ENCODE measurements around the gene TAX1BP3.

The TAX1BP3 gene

DNA sequence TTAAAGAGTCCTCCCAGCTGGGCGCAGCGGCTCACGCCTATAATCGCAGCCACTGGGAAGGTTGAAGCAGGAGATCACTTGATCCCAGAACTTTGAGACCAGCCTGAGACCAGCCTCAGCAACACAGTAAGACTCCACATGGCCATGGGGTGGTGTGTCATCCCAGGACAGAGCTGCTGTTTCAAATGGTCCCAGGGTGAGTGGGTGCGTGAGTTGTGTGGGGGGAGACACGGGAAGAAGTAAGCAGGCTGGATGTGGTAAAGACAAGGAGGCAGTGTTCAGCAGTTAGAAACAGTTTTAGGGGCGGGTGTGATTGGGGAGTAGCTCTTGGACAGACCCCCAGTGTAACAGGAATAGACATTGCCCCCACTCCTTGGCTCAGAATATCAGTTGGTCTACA lies 36.1 kb downstream of the TAX1BP3 start:
- H3K9me3 ChIP-seq (ENCODE audit: control insufficient read depth in 1 of 2, low read length in 2 of 2) = no peaks in the 10 kb centered on the region
- H3K27ac ChIP-seq (ENCODE audit: low read depth, low read length) = no peak overlapping the region
- H3K9ac ChIP-seq (ENCODE audit: low read depth in 1 of 2, low read length in 2 of 2) = no peak overlapping the region
- no peak overlapping the region for H3K4me3 ChIP-seq (ENCODE audit: low read depth in 1 of 2, low read length in 2 of 2)
- peaks cover 0 to 7% of the 10 kb centered on the region in 2 donors for H3K4me1 ChIP-seq (ENCODE audit: control insufficient read depth in 1 of 2, insufficient read depth in 2 of 2, low read length in 2 of 2)
- H3K27me3 ChIP-seq (ENCODE audit: control insufficient read depth in 1 of 2, insufficient read depth in 2 of 2, low read length in 2 of 2) = no peaks in the 10 kb centered on the region
- peaks cover 17 to 37% of the 10 kb centered on the region in 2 donors for H3K36me3 ChIP-seq (ENCODE audit: control insufficient read depth in 1 of 2, insufficient read depth in 2 of 2, low read length in 2 of 2)

DNA sequence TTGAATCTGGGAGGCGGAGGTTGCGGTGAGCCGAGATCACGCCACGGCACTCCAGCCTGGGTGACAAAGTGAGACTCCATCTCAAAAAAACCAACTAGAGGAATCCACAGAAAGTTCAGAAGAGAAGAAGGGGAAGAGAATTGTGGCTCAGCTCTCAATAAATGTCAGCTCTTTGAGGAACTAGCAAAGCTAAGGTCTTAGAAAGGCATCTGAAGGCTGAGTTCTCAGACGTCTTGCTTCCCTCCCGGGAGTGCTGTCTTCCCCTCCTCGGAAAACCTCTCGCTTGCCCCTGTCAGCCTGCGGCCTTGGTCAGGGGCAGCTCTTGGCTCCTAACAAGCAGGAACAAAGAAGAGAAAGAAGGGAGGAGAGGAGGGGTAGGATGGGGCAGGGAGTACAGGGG lies 37.6 kb downstream of the TAX1BP3 start:
- Histone ChIP-seq H3K4me3 (ENCODE audit: low read depth in 1 of 2, low read length in 2 of 2) (no peak overlapping the region), H3K27me3 (ENCODE audit: control insufficient read depth in 1 of 2, insufficient read depth in 2 of 2, low read length in 2 of 2) (no peaks in the 10 kb centered on the region), H3K9me3 (ENCODE audit: control insufficient read depth in 1 of 2, low read length in 2 of 2) (no peaks in the 10 kb centered on the region), H3K27ac (ENCODE audit: low read depth, low read length) (no peak overlapping the region), H3K4me1 (ENCODE audit: control insufficient read depth in 1 of 2, insufficient read depth in 2 of 2, low read length in 2 of 2) (peaks cover 0 to 5% of the 10 kb centered on the region in 2 donors), H3K36me3 (ENCODE audit: control insufficient read depth in 1 of 2, insufficient read depth in 2 of 2, low read length in 2 of 2) (peaks cover 17 to 43% of the 10 kb centered on the region in 2 donors), H3K9ac (ENCODE audit: low read depth in 1 of 2, low read length in 2 of 2) (no peak overlapping the region)

GRCh38 chr17:3627769-3628167 lies 40.6 kb downstream of the TAX1BP3 start:
- Histone ChIP-seq H3K4me3 (ENCODE audit: low read depth in 1 of 2, low read length in 2 of 2) (no peak overlapping the region), H3K4me1 (ENCODE audit: control insufficient read depth in 1 of 2, insufficient read depth in 2 of 2, low read length in 2 of 2) (no peaks in the 10 kb centered on the region), H3K27ac (ENCODE audit: low read depth, low read length) (no peak overlapping the region), H3K36me3 (ENCODE audit: control insufficient read depth in 1 of 2, insufficient read depth in 2 of 2, low read length in 2 of 2) (peaks cover 35 to 66% of the 10 kb centered on the region in 2 donors), H3K9ac (ENCODE audit: low read depth in 1 of 2, low read length in 2 of 2) (no peak overlapping the region), H3K27me3 (ENCODE audit: control insufficient read depth in 1 of 2, insufficient read depth in 2 of 2, low read length in 2 of 2) (no peaks in the 10 kb centered on the region), H3K9me3 (ENCODE audit: control insufficient read depth in 1 of 2, low read length in 2 of 2) (no peaks in the 10 kb centered on the region)

GRCh38 chr17:3626831-3627768 lies 41.3 kb downstream of the TAX1BP3 start:
- H3K27me3 ChIP-seq (ENCODE audit: control insufficient read depth in 1 of 2, insufficient read depth in 2 of 2, low read length in 2 of 2) = no peaks in the 10 kb centered on the region
- H3K9me3 ChIP-seq (ENCODE audit: control insufficient read depth in 1 of 2, low read length in 2 of 2) = no peaks in the 10 kb centered on the region
- no peak overlapping the region for H3K9ac ChIP-seq (ENCODE audit: low read depth in 1 of 2, low read length in 2 of 2)
- no peak overlapping the region for H3K27ac ChIP-seq (ENCODE audit: low read depth, low read length)
- no peaks in the 10 kb centered on the region for H3K4me1 ChIP-seq (ENCODE audit: control insufficient read depth in 1 of 2, insufficient read depth in 2 of 2, low read length in 2 of 2)
- peaks cover 32 to 67% of the 10 kb centered on the region in 2 donors for H3K36me3 ChIP-seq (ENCODE audit: control insufficient read depth in 1 of 2, insufficient read depth in 2 of 2, low read length in 2 of 2)
- H3K4me3 ChIP-seq (ENCODE audit: low read depth in 1 of 2, low read length in 2 of 2) = no peak overlapping the region

- Histone ChIP-seq H3K27ac (ENCODE audit: low read depth, low read length) (no peak overlapping the region), H3K9me3 (ENCODE audit: control insufficient read depth in 1 of 2, low read length in 2 of 2) (no peaks in the 10 kb centered on the region), H3K4me3 (ENCODE audit: low read depth in 1 of 2, low read length in 2 of 2) (no peak overlapping the region), H3K4me1 (ENCODE audit: control insufficient read depth in 1 of 2, insufficient read depth in 2 of 2, low read length in 2 of 2) (no peaks in the 10 kb centered on the region), H3K9ac (ENCODE audit: low read depth in 1 of 2, low read length in 2 of 2) (no peak overlapping the region), H3K27me3 (ENCODE audit: control insufficient read depth in 1 of 2, insufficient read depth in 2 of 2, low read length in 2 of 2) (no peaks in the 10 kb centered on the region), H3K36me3 (ENCODE audit: control insufficient read depth in 1 of 2, insufficient read depth in 2 of 2, low read length in 2 of 2) (peaks cover 32 to 71% of the 10 kb centered on the region in 2 donors)
These were observed 45.3 kb downstream of the TAX1BP3 start for GRCh38 chr17:3622977-3623594.

GRCh38 chr17:3621146-3621720 lies 47.1 kb downstream of the TAX1BP3 start:
- H3K36me3 ChIP-seq (ENCODE audit: control insufficient read depth in 1 of 2, insufficient read depth in 2 of 2, low read length in 2 of 2) = peaks cover 46 to 73% of the 10 kb centered on the region in 2 donors
- no peak overlapping the region for H3K4me3 ChIP-seq (ENCODE audit: low read depth in 1 of 2, low read length in 2 of 2)
- peaks cover 0 to 4% of the 10 kb centered on the region in 2 donors for H3K9me3 ChIP-seq (ENCODE audit: control insufficient read depth in 1 of 2, low read length in 2 of 2)
- H3K27me3 ChIP-seq (ENCODE audit: control insufficient read depth in 1 of 2, insufficient read depth in 2 of 2, low read length in 2 of 2) = no peaks in the 10 kb centered on the region
- no peak overlapping the region for H3K9ac ChIP-seq (ENCODE audit: low read depth in 1 of 2, low read length in 2 of 2)
- no peak overlapping the region for H3K27ac ChIP-seq (ENCODE audit: low read depth, low read length)
- H3K4me1 ChIP-seq (ENCODE audit: control insufficient read depth in 1 of 2, insufficient read depth in 2 of 2, low read length in 2 of 2) = no peaks in the 10 kb centered on the region

DNA sequence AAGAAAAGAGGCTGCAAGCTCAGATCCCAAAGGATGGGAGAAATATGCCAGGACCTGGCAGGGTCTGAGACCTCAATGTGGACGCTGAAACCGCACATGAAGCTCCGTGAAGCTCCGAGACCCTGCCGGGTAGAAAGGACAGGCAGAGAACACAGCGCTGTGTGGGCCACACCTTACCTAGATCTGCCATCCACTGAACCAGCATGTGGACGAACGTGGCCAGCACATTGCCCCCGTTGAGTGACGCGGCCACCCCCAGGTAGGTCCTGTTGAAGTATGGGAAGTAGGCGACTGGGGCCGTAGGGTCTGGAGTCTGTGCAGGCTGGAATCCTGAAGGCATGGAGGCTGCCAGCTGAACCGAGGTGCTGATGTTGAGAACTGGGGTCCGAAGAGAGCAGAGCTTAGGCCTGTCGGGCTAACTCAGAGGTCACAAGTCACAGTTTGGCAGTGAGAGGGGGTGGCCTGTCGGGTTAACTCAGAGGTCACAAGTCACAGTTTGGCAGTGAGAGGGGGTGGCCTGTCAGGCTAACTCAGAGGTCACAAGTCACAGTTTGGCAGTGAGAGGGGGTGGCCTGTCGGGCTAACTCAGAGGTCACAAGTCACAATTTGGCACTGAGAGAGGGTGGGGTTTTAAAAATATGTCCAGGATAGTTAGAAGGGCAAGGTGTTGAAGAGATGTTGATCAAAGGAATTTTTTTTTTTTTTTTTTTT lies 53.1 kb downstream of the TAX1BP3 start:
- Histone ChIP-seq H3K4me1 (ENCODE audit: control insufficient read depth in 1 of 2, insufficient read depth in 2 of 2, low read length in 2 of 2) (peaks cover 0 to 6% of the 10 kb centered on the region in 2 donors), H3K36me3 (ENCODE audit: control insufficient read depth in 1 of 2, insufficient read depth in 2 of 2, low read length in 2 of 2) (peaks cover 34 to 69% of the 10 kb centered on the region in 2 donors), H3K9me3 (ENCODE audit: control insufficient read depth in 1 of 2, low read length in 2 of 2) (peaks cover 0 to 4% of the 10 kb centered on the region in 2 donors), H3K4me3 (ENCODE audit: low read depth in 1 of 2, low read length in 2 of 2) (no peak overlapping the region), H3K27me3 (ENCODE audit: control insufficient read depth in 1 of 2, insufficient read depth in 2 of 2, low read length in 2 of 2) (no peaks in the 10 kb centered on the region), H3K9ac (ENCODE audit: low read depth in 1 of 2, low read length in 2 of 2) (no peak overlapping the region), H3K27ac (ENCODE audit: low read depth, low read length) (no peak overlapping the region)

GRCh38 chr17:3613124-3613523 lies 55.3 kb downstream of the TAX1BP3 start:
- H3K4me3 ChIP-seq (ENCODE audit: low read depth in 1 of 2, low read length in 2 of 2) = no peak overlapping the region
- no peak overlapping the region for H3K27ac ChIP-seq (ENCODE audit: low read depth, low read length)
- peaks cover 0 to 6% of the 10 kb centered on the region in 2 donors for H3K4me1 ChIP-seq (ENCODE audit: control insufficient read depth in 1 of 2, insufficient read depth in 2 of 2, low read length in 2 of 2)
- no peak overlapping the region for H3K9ac ChIP-seq (ENCODE audit: low read depth in 1 of 2, low read length in 2 of 2)
- no peaks in the 10 kb centered on the region for H3K27me3 ChIP-seq (ENCODE audit: control insufficient read depth in 1 of 2, insufficient read depth in 2 of 2, low read length in 2 of 2)
- peaks cover 0 to 4% of the 10 kb centered on the region in 2 donors for H3K9me3 ChIP-seq (ENCODE audit: control insufficient read depth in 1 of 2, low read length in 2 of 2)
- H3K36me3 ChIP-seq (ENCODE audit: control insufficient read depth in 1 of 2, insufficient read depth in 2 of 2, low read length in 2 of 2) = peaks cover 37 to 75% of the 10 kb centered on the region in 2 donors

All from duodenal mucosa (tissue), 2 donors.